ENCODE results near the gene NXPE3. TPM values are rescaled to one million over a fixed set of nuclear protein-coding genes. Genes with fewer than 3 reads are reported as not detected.

NXPE3 gene
- total RNA-seq, 4 donors from 2014 or later = 2.2 to 5.8 (median 3.6) TPM

DNA sequence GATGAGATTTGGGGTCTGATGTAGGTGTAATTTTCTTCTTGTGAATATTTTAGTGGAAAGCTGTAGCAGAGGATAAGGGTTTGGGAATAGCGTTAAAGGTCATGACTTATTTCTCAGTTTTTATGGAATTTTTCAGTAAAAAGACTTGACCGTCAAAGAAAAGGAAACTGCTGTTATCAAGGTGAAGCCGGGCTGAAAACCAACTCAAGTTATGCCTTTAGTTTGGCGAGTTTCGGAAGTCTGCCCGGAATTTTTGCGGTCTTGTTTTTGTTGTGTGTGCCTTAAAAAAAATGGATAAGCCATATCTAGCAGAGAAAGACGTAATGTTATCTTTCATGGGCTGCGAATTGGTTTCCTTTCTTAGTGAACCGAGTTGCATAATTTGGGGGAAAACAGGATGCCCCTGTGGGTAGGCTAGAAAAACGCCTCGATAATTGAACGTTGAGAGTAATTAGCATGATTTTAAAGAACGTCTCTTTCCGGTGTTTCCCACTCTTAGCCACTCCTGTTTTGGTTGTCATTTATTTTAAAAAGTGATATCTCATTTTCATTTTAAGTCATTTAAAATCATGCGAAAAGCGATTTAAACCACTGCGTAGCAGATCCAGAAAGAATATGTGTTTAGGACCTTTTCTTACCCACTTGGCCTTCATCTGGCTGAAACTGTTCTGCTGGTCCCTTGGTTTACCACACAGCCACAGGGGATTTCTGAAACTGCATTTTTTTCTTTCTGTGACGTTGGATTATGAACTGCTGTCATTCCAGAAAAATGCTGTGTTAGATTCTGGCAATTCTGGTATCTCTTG, 71.4 kb downstream of the NXPE3 start:
- Histone ChIP-seq H3K27ac (peak overlapping the region; percentile 100), H3K27me3 (no peaks in the 10 kb centered on the region), H3K4me3 (peak overlapping the region; percentile 84), H3K9me3 (no peaks in the 10 kb centered on the region), H3K36me3 (peaks cover 37% of the 10 kb centered on the region), H3K4me1 (peaks cover 53% of the 10 kb centered on the region)
- TF ChIP-seq POLR2A (IDR thresholded peaks at IDR 0.05) = peak in 1 of 2 donors; percentile 62
- TF ChIP-seq, protein P1, sequence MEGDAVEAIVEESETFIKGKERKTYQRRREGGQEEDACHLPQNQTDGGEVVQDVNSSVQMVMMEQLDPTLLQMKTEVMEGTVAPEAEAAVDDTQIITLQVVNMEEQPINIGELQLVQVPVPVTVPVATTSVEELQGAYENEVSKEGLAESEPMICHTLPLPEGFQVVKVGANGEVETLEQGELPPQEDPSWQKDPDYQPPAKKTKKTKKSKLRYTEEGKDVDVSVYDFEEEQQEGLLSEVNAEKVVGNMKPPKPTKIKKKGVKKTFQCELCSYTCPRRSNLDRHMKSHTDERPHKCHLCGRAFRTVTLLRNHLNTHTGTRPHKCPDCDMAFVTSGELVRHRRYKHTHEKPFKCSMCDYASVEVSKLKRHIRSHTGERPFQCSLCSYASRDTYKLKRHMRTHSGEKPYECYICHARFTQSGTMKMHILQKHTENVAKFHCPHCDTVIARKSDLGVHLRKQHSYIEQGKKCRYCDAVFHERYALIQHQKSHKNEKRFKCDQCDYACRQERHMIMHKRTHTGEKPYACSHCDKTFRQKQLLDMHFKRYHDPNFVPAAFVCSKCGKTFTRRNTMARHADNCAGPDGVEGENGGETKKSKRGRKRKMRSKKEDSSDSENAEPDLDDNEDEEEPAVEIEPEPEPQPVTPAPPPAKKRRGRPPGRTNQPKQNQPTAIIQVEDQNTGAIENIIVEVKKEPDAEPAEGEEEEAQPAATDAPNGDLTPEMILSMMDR (IDR thresholded peaks at IDR 0.05) = no peak
- TF ChIP-seq POLR2AphosphoS5 (IDR thresholded peaks at IDR 0.05) = peak in 1 of 3 donors; percentile 42
- TF ChIP-seq EP300 (IDR thresholded peaks at IDR 0.05) = no peak
- DNase-seq (ENCODE audit: low spot score in 2 of 2) = no peak
- WGBS = 1% methylated on average over 19 of the region's 19 CpGs

DNA sequence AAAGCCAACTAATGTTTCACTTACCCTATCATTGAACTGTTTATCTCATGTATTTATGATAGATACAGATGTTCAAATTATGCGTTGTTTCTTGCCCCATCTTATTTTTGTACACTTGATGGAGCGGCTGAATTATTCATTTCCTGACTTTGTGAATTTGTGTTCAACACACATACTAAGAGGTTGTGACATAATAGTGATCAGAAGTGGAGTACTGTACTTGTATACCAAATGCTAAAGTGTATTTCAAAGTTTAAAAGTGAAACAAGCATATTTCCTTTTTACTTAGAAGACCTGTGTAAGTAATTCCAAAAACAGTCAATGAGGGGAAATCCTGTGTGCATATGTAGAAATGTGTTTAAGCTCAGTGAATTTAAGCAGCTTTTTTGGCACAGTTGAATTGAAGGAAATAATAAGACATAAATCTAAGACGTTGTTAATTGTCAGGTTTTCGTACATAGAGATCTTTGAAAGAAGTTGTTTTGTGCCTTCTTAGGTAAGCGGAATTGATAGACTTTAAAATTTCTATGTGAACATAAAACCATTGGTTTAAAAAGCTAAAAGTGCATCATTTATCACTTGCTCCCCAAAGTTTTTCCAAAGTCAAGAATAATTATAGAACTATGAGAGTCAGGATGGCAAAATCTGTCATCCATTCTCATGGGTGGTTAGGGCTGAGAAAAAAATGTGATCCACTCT, 72.2 kb downstream of the NXPE3 start:
- WGBS = 22% methylated on average over 5 of the region's 5 CpGs
- H3K9me3 ChIP-seq = no peaks in the 10 kb centered on the region
- H3K27ac ChIP-seq = peak overlapping the region; percentile 100
- peaks cover 61% of the 10 kb centered on the region for H3K4me1 ChIP-seq
- peaks cover 44% of the 10 kb centered on the region for H3K36me3 ChIP-seq
- no peak for DNase-seq (ENCODE audit: low spot score in 2 of 2)
- no peak for TF ChIP-seq POLR2AphosphoS5 (IDR thresholded peaks at IDR 0.05)
- H3K4me3 ChIP-seq = peak overlapping the region; percentile 84
- H3K27me3 ChIP-seq = no peaks in the 10 kb centered on the region

DNA sequence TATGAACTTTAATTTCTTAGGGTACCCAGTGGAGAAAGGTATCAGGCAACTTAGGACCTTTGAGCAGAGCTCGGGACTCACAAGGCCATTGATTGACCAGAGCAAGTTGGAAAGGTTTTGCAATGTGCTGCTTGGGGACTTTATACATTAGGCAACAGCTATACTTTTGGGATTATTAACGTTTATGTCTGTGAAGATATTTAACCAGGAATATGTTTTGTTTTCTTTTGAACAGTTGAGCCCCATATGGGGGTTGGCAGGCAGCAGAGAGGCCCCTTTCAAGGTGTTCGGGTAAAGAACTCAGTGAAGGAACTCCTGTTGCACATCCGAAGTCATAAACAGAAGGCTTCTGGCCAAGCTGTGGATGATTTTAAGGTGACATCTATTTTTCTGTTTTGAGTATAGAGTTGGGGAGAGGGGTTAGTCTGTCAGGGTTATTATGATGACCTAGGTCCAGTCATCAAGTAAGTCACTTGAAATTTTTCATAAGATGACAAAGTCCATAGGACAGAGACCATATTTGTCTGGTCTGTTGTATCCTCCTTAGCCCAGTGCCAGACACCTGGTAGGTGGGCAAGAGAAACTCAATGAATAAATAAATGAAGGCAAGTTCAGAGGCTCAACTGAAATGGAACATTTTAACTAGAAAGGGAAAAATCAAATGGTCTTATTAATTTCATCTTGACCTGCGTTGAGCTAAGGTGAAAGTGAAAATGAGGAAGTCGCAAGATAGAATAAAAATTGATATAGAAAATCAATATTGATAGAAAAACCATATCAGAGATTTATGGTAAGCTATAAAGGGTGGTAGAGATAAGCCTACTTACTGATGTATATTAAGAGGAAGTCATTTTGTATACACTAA, 73.1 kb downstream of the NXPE3 start:
- WGBS = 54% methylated on average over 6 of the region's 6 CpGs

DNA sequence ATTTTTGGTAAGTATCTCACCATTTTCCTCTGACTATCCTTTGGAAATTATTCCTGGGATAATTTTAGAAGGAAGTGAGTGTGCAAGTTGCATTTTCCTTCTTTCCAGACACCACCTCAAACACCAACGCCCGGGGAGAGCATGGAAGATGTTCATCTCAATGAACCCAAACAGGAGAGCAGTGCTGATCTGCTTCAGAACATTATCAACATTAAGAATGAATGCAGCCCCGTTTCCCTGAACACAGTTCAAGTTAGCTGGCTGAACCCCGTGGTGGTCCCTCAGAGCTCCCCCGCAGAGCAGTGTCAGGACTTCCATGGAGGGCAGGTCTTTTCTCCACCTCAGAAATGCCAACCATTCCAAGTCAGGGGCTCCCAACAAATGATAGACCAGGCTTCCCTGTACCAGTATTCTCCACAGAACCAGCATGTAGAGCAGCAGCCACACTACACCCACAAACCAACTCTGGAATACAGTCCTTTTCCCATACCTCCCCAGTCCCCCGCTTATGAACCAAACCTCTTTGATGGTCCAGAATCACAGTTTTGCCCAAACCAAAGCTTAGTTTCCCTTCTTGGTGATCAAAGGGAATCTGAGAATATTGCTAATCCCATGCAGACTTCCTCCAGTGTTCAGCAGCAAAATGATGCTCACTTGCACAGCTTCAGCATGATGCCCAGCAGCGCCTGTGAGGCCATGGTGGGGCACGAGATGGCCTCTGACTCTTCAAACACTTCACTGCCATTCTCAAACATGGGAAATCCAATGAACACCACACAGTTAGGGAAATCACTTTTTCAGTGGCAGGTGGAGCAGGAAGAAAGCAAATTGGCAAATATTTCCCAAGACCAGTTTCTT, 74.2 kb downstream of the NXPE3 start:
- H3K27me3 ChIP-seq = no peaks in the 10 kb centered on the region
- H3K4me1 ChIP-seq = peaks cover 66% of the 10 kb centered on the region
- H3K9me3 ChIP-seq = no peaks in the 10 kb centered on the region
- TF ChIP-seq EP300 (IDR thresholded peaks at IDR 0.05) (no peak), POLR2A (IDR thresholded peaks at IDR 0.05) (no peak)
- TF ChIP-seq, protein P1 (IDR thresholded peaks at IDR 0.05) = no peak
- 90% methylated on average over 8 of the region's 8 CpGs for WGBS
- no peak overlapping the region for H3K27ac ChIP-seq
- H3K4me3 ChIP-seq = peak overlapping the region; percentile 84
- no peak for DNase-seq (ENCODE audit: low spot score in 2 of 2)
- H3K36me3 ChIP-seq = peaks cover 63% of the 10 kb centered on the region

More for the DNA sequence above, 73.1 kb downstream of the NXPE3 start:
- H3K27me3 ChIP-seq = no peaks in the 10 kb centered on the region
- peaks cover 53% of the 10 kb centered on the region for H3K36me3 ChIP-seq
- peaks cover 61% of the 10 kb centered on the region for H3K4me1 ChIP-seq
- no peak for DNase-seq (ENCODE audit: low spot score in 2 of 2)
- no peak for TF ChIP-seq POLR2AphosphoS5 (IDR thresholded peaks at IDR 0.05)
- TF ChIP-seq POLR2A (IDR thresholded peaks at IDR 0.05) = no peak
- TF ChIP-seq, protein P1 (IDR thresholded peaks at IDR 0.05) = no peak
- TF ChIP-seq EP300 (IDR thresholded peaks at IDR 0.05) = no peak
- H3K9me3 ChIP-seq = no peaks in the 10 kb centered on the region
- peak overlapping the region; percentile 100 for H3K27ac ChIP-seq
- peak overlapping the region; percentile 84 for H3K4me3 ChIP-seq

DNA sequence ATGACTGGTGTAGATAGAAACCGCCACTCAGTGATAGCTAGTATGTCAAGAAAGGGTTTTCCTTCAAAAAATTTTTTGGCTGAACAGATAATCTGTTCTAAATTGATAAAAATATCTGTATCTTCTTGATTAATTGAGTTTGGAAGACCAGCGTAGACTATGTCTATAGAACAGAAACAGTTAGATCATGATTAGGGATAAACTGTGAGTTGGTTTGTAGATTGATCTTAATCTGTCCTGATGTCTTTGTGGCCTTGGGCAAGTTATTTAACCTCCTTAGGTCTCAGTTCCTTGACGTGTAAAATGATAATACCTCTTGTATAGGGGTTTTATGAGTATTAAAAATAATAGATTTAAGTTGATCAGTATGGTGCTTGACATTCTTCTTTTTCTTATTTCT, 75.0 kb downstream of the NXPE3 start:
- Histone ChIP-seq H3K36me3 (peaks cover 71% of the 10 kb centered on the region), H3K4me3 (peak overlapping the region; percentile 84), H3K27ac (no peak overlapping the region), H3K27me3 (no peaks in the 10 kb centered on the region), H3K4me1 (peaks cover 65% of the 10 kb centered on the region), H3K9me3 (no peaks in the 10 kb centered on the region)
- DNase-seq (ENCODE audit: low spot score in 2 of 2) = no peak
- 79% methylated on average over 3 of the region's 3 CpGs for WGBS
- TF ChIP-seq EP300 (IDR thresholded peaks at IDR 0.05) = no peak
- TF ChIP-seq, protein P1 (IDR thresholded peaks at IDR 0.05) = no peak
- no peak for TF ChIP-seq POLR2AphosphoS5 (IDR thresholded peaks at IDR 0.05)
- no peak for TF ChIP-seq POLR2A (IDR thresholded peaks at IDR 0.05)
